HCT116 (cell line): Measurements from ENCODE around the gene TMEM252. TPM values are rescaled to one million over a fixed set of nuclear protein-coding genes. Genes with fewer than 3 reads are reported as not detected.

ENCODE experiments used
- ATAC-seq: fragments of 200-7000 bp; cut with Tn5 transposase; 2 replicates; pipeline ENCODE4 v1.9.1; 2020; ENCODE audit warnings: mild to moderate bottlenecking, moderate library complexity
- BruUV-seq: library from RNA; stranded (reverse); fragments of 400-500 nt; replicated peaks from 2 replicates; lab custom pipeline; 2021; lab: Mats Ljungman, UMichigan
- CTCF ChIA-PET: fragments of 300-600 bp; sonication (Branson Sonifier 250); formaldehyde crosslinking; loops from one replicate; lab custom pipeline; 2021; ENCODE audit warnings: antibody characterized with exemption; lab: Charles Lee
- POLR2A ChIA-PET: fragments of 300-600, 350-600 bp; sonication (Branson Sonifier 250); formaldehyde crosslinking; loops from one replicate; lab custom pipeline; 2021; ENCODE audit warnings: antibody characterized with exemption; lab: Charles Lee
- RAD21 ChIA-PET, 2 experiments: fragments of 300-600 bp; sonication (Branson Sonifier 250); formaldehyde crosslinking; loops; one replicate each; lab custom pipeline; 2023; ENCODE audit warnings: low total read pairs in 2 of 2; ENCODE audit not compliant: uncharacterized antibody in 2 of 2, unreplicated experiment in 2 of 2, low non-redundant PET in 1 of 2; lab: Charles Lee
- DNase-seq: peaks from one replicate; pipeline ENCODE4 v3.0.0-alpha.2; 2010; ENCODE audit warnings: low read depth, low spot score
- H2AFZ ChIP-seq: fragments of 200-600 bp; shearing (Covaris generic), sonication (generic); 2 replicates; pipeline ENCODE4 v1.6.1; 2017; ENCODE audit warnings: low read depth, mixed run types, mixed read lengths, antibody characterized with exemption, low read length; ENCODE audit not compliant: poor library complexity, severe bottlenecking
- H3K27ac ChIP-seq: 2 replicates; pipeline ENCODE4 v1.5.1; 2012; ENCODE audit warnings: low read depth, low read length
- H3K27me3 ChIP-seq: fragments of 200-600 bp; sonication (generic); 2 replicates; pipeline ENCODE4 v1.6.1; 2016; ENCODE audit warnings: mixed run types, low read length, mixed read lengths; ENCODE audit not compliant: insufficient read depth
- H3K36me3 ChIP-seq, 2 experiments: fragments of 200-500 bp in 1 of 2; fragments of 200-600 bp in 1 of 2; sonication (Bioruptor generic) in 1 of 2; sonication (generic) in 1 of 2; 2 replicates each; pipeline versions ENCODE4 v1.5.1 to v1.6.1; 2014 to 2016; ENCODE audit warnings: low read length in 2 of 2, inconsistent platforms in 1 of 2, mixed read lengths in 1 of 2, mixed run types in 1 of 2; ENCODE audit not compliant: insufficient read depth in 2 of 2, control insufficient read depth in 1 of 2
- H3K4me1 ChIP-seq, 2 experiments: fragments of 200-600 bp in 1 of 2; sonication (generic) in 1 of 2; 2 replicates each; pipeline versions ENCODE4 v1.5.1 to v1.6.1; 2012 to 2017; ENCODE audit warnings: low read length in 2 of 2, inconsistent platforms in 1 of 2, mild to moderate bottlenecking in 1 of 2, mixed read lengths in 1 of 2, mixed run types in 1 of 2, moderate library complexity in 1 of 2; ENCODE audit not compliant: insufficient read depth in 2 of 2, control insufficient read depth in 1 of 2
- H3K4me2 ChIP-seq: fragments of 200-600 bp; sonication (generic); 2 replicates; pipeline ENCODE4 v1.6.1; 2017; ENCODE audit warnings: mixed run types, low read length, mixed read lengths
- H3K4me3 ChIP-seq, 2 experiments: fragments of 200-600 bp in 1 of 2; sonication (generic) in 1 of 2; replicated peaks in 1 of 2; 2 replicates each; pipeline ENCODE4 v1.5.1; 2011 to 2016; ENCODE audit warnings: low read length in 2 of 2, control low read depth in 1 of 2, low read depth in 1 of 2, mild to moderate bottlenecking in 1 of 2, mixed read lengths in 1 of 2, mixed run types in 1 of 2
- H3K79me2 ChIP-seq: fragments of 200-600 bp; sonication (generic); 2 replicates; pipeline ENCODE4 v1.6.1; 2017; ENCODE audit warnings: mild to moderate bottlenecking, mixed run types, low read length, moderate library complexity, mixed read lengths; ENCODE audit not compliant: insufficient read depth
- H3K9ac ChIP-seq: fragments of 200-600 bp; sonication (generic); 2 replicates; pipeline ENCODE4 v1.6.1; 2016; ENCODE audit warnings: low read length, mixed read lengths
- H3K9me2 ChIP-seq: fragments of 200-600 bp; sonication (generic), shearing (Covaris generic); 2 replicates; pipeline ENCODE4 v1.6.1; 2017; ENCODE audit warnings: mixed run types, mild to moderate bottlenecking, moderate library complexity; ENCODE audit not compliant: insufficient read depth
- H3K9me3 ChIP-seq, 2 experiments: fragments of 200-500 bp in 1 of 2; fragments of 200-600 bp in 1 of 2; sonication (Bioruptor generic) in 1 of 2; sonication (generic) in 1 of 2; 2 replicates each; pipeline ENCODE4 v1.6.1; 2014 to 2017; ENCODE audit warnings: low read length in 2 of 2, mixed read lengths in 2 of 2, inconsistent platforms in 1 of 2, low read depth in 1 of 2, mild to moderate bottlenecking in 1 of 2, mixed run types in 1 of 2, moderate library complexity in 1 of 2; ENCODE audit not compliant: control insufficient read depth in 1 of 2, insufficient read depth in 1 of 2
- H4K20me1 ChIP-seq: fragments of 200-600 bp; sonication (generic), shearing (Covaris generic); 2 replicates; pipeline ENCODE4 v1.6.1; 2017; ENCODE audit warnings: mixed run types, mild to moderate bottlenecking, moderate library complexity; ENCODE audit not compliant: insufficient read depth
- CBX3 ChIP-seq: IDR thresholded peaks from 2 replicates; pipeline ENCODE4 v1.6.1; 2012; ENCODE audit warnings: low read depth
- EGR1 ChIP-seq: IDR thresholded peaks from 2 replicates; pipeline ENCODE4 v1.6.1; 2012; ENCODE audit warnings: low read depth
- ELF1 ChIP-seq: IDR thresholded peaks from 2 replicates; pipeline ENCODE4 v1.6.1; 2012; ENCODE audit warnings: low read depth, borderline replicate concordance
- MAX ChIP-seq: IDR thresholded peaks from 2 replicates; pipeline ENCODE4 v1.6.1; 2012
- YY1 ChIP-seq: IDR thresholded peaks from 2 replicates; pipeline ENCODE4 v1.6.1; 2011; ENCODE audit warnings: low read length, low read depth, moderate library complexity, mild to moderate bottlenecking; ENCODE audit not compliant: insufficient replicate concordance; ENCODE audit errors: extremely low read depth
- intact Hi-C: fragments of 100-400 bp; cut with micrococcal nuclease; formaldehyde crosslinking; loops from 2 replicates; pipeline ENCODE4 v1.10.0; 2022
- total RNA-seq: library from RNA; stranded (reverse); gene quantifications from one replicate; pipeline ENCODE4 v1.2.1, GENCODE V29; 2021; ENCODE audit not compliant: unreplicated experiment

Gene TMEM252
- total RNA-seq, 1 experiment from 2014 or later = not detected

GRCh38 chr9:68523367-68523936, 17.2 kb downstream of the TMEM252 start:
- intact Hi-C loops = no loop called here
- Histone ChIP-seq H3K36me3 (no peaks in the 10 kb centered on the region), H3K4me1 (no peaks in the 10 kb centered on the region), H3K4me2 (no peak overlapping the region), H3K4me3 (no peak overlapping the region), H3K79me2 (no peaks in the 10 kb centered on the region), H3K9ac (no peak overlapping the region), H3K9me3 (no peaks in the 10 kb centered on the region), H4K20me1 (no peaks in the 10 kb centered on the region), H3K9me2 (no peaks in the 10 kb centered on the region), H3K27me3 (peaks cover 11% of the 10 kb centered on the region), H2AFZ (no peak overlapping the region), H3K27ac (no peak overlapping the region)
- BruUV-seq = no TSS peak
- ChIA-PET CTCF (no interaction called here), RAD21 (no interaction called here), POLR2A (no interaction called here)
- ATAC-seq (no peak), DNase-seq (no peak)
- TF ChIP-seq EGR1 (no peak), CBX3 (no peak), YY1 (no peak), ELF1 (no peak)
- TF ChIP-seq, all 23 proteins: peak for 0

- RAD21 ChIA-PET = no interaction called here
- no peak overlapping the region for H2AFZ ChIP-seq
- H3K4me3 ChIP-seq = no peak overlapping the region
- no peak overlapping the region for H3K27ac ChIP-seq
- ATAC-seq (no peak), DNase-seq (no peak)
- no peaks in the 10 kb centered on the region for H3K36me3 ChIP-seq
- H3K9me2 ChIP-seq = no peaks in the 10 kb centered on the region
- no peaks in the 10 kb centered on the region for H3K79me2 ChIP-seq
- intact Hi-C loops = no loop called here
- POLR2A ChIA-PET = no interaction called here
- H3K4me2 ChIP-seq = no peak overlapping the region
- H3K9ac ChIP-seq = no peak overlapping the region
- H3K9me3 ChIP-seq = 0 out of 4 replicates have a peak, but pooled peaks cover 0 to 3% of the 10 kb centered on the region in 2 experiments
- peaks cover 11% of the 10 kb centered on the region for H3K27me3 ChIP-seq
- BruUV-seq = no TSS peak
- H3K4me1 ChIP-seq = no peaks in the 10 kb centered on the region
- H4K20me1 ChIP-seq = no peaks in the 10 kb centered on the region
- CTCF ChIA-PET = no interaction called here
- no peak for TF ChIP-seq MAX
Observed at GRCh38 chr9:68522954-68523353, 17.7 kb downstream of the TMEM252 start.
